Pancreas (tissue), 10 donors: ENCODE measurements around the gene POFUT2. TPM values are rescaled to one million over a fixed set of nuclear protein-coding genes. Genes with fewer than 3 reads are reported as not detected.
A peak's percentile ranks its signal among the peaks of the same experiment; 100 is the strongest.

Experiments used
- ATAC-seq, 4 donors: fragments of 200-7000 bp; cut with Tn5 transposase; one replicate each; pipeline versions ENCODE4 v1.8.0 to v1.9.1; 2020; ENCODE audit warnings: mild to moderate bottlenecking in 4 of 4, moderate library complexity in 4 of 4
- DNase-seq, 6 donors: peaks; one replicate each; pipeline ENCODE4 v3.0.0-alpha.2; 2020
- FAIRE-seq: peaks from 2 replicates; lab custom pipeline; 2012; peaks lifted over from hg19 to GRCh38; lab: Jason Lieb, UNC
- H3K27ac ChIP-seq, 4 donors: fragments of 200-600 bp; sonication (generic); 1 replicate in 3 of 4; 2 replicates in 1 of 4; pipeline versions ENCODE4 v1.5.0 to v1.8.0; 2020
- H3K27me3 ChIP-seq, 4 donors: fragments of 200-600 bp; one replicate each; pipeline ENCODE4 v1.8.0; 2021
- H3K36me3 ChIP-seq, 3 donors: fragments of 200-600 bp; sonication (generic) in 1 of 3; one replicate each; pipeline versions ENCODE4 v1.5.0 to v1.8.0; 2020 to 2021
- H3K4me1 ChIP-seq, 3 donors: fragments of 200-600 bp; one replicate each; pipeline ENCODE4 v1.8.0; 2021
- H3K4me3 ChIP-seq, 4 donors: fragments of 200-600 bp; sonication (generic) in 2 of 4; one replicate each; pipeline versions ENCODE4 v1.5.0 to v1.8.0; 2020 to 2021
- H3K9me3 ChIP-seq, 4 donors: fragments of 200-600 bp; one replicate each; pipeline ENCODE4 v1.8.0; 2021
- WGBS, 2 donors: extraction: QIAGEN DNeasy Blood & Tissue Kit; methylation state at CpG; one replicate each; pipeline ENCODE4 v1.1.7; 2013; 5-methylcytosine and 5-hydroxymethylcytosine counted together
- intact Hi-C, 3 donors: fragments of 100-400 bp; cut with DNase I; formaldehyde crosslinking; loops; one replicate each; pipeline versions ENCODE4 v1.11.1 to v1.14.2; 2022
- polyA plus RNA-seq, 2 donors: library from polyadenylated mRNA; stranded (reverse); fragments of 200-250 nt; gene quantifications; one replicate each; pipeline ENCODE4 v1.2.3, GENCODE V29; 2013
- total RNA-seq, 6 donors: library from RNA; stranded (reverse); fragmentation: NEBNext Ultra II Directional in 4 of 6; extraction: Animal tissue kit (Norgen Biotek cat#: 25700) in 4 of 6; gene quantifications; one replicate each; pipeline versions ENCODE4 v1.2.1 to v1.2.4, GENCODE V29; 2021 to 2023
- TF ChIP-seq, protein P1 (sequence below), 4 donors: fragments of 200-600 bp; sonication (generic) in 3 of 4; IDR thresholded peaks; one replicate each; pipeline versions ENCODE4 v1.5.0 to v1.8.0; 2021; ENCODE audit warnings: antibody characterized with exemption in 4 of 4
- donor health status: healthy with polysubstance abuse.
- donor health status: DM: no; HTN: no; CAD: no; lungs with moderate emphysema.
- donor health status: DM: no; HTN: no; CAD: no.
- donor health status: control.
- donor health status: control.
- donor health status: Bipolar disorder and iron deficiency.
- donor health status: DM: yes; HTN: yes; CAD: no.
- donor health status: DM: no; HTN: no; CAD: no.
- donor health status: DM: no; HTN: no; CAD: no.
- donor health status: DM: yes; HTN: yes; CAD: no.

Gene POFUT2
- total and polyA plus RNA-seq, 8 donors = 10.1 to 46.9 (median 16.3) TPM

DNA sequence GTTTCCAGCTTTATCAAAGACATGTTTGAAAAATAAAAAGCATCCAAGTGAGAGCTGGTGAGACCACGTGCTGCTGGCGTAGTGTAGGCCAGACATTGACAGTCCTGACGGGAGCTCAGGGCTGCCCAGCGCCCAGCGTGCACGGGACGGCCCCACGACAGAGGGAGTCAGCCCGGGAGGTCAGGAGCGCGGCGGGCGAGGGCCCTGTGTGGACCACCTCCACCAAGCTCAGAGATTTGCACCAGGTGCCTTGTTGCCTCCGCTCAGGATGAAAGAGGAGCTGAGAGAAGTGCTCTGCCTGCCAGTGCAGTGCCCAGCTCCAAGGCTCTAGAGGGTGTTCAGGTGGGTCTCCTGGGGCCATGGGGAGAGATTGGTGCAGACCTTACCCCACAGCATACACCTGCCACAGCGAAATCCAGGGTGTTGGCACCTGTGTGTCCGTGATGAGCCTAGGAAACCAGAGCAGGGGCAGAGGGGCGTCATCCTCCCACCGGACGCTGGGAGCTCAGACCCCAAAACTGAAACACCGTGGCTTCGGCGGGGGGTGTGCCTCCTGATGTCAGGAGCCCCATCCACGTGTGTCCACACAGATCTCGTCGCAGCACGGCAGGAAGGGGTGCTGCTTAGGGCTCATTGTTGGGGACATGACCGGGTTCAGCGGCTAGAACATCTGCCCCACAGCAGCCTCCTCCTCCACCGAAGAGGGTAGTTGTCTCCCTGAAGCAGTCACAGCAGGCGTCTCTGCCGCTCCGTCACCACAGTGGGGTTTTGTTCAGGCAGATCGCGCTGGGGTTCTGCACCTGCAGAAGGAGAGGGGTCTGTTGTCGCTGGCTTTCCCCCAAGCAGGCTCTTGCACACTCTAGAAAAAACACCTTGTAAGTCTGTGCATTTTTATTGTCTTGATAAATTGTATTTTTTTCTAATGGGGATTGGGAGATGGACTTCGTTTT is 64.2 kb downstream of the POFUT2 start:
- H3K4me3 ChIP-seq = no peak overlapping the region
- TF ChIP-seq, protein P1, sequence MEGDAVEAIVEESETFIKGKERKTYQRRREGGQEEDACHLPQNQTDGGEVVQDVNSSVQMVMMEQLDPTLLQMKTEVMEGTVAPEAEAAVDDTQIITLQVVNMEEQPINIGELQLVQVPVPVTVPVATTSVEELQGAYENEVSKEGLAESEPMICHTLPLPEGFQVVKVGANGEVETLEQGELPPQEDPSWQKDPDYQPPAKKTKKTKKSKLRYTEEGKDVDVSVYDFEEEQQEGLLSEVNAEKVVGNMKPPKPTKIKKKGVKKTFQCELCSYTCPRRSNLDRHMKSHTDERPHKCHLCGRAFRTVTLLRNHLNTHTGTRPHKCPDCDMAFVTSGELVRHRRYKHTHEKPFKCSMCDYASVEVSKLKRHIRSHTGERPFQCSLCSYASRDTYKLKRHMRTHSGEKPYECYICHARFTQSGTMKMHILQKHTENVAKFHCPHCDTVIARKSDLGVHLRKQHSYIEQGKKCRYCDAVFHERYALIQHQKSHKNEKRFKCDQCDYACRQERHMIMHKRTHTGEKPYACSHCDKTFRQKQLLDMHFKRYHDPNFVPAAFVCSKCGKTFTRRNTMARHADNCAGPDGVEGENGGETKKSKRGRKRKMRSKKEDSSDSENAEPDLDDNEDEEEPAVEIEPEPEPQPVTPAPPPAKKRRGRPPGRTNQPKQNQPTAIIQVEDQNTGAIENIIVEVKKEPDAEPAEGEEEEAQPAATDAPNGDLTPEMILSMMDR (IDR thresholded peaks at IDR 0.05) = no peak
- H3K4me1 ChIP-seq = no peaks in the 10 kb centered on the region
- no peaks in the 10 kb centered on the region for H3K36me3 ChIP-seq
- H3K27ac ChIP-seq = no peak overlapping the region
- FAIRE-seq = no peak
- ATAC-seq = no peak
- no peaks in the 10 kb centered on the region for H3K9me3 ChIP-seq
- peaks cover 0 to under 1% (median 0%) of the 10 kb centered on the region in 4 donors for H3K27me3 ChIP-seq
- intact Hi-C loops = no loop called here
- 89 to 92% methylated on average over 36 of the region's 36 CpGs for WGBS, 2 donors
- DNase-seq = peak in 1 of 6 donors; percentile 60

DNA sequence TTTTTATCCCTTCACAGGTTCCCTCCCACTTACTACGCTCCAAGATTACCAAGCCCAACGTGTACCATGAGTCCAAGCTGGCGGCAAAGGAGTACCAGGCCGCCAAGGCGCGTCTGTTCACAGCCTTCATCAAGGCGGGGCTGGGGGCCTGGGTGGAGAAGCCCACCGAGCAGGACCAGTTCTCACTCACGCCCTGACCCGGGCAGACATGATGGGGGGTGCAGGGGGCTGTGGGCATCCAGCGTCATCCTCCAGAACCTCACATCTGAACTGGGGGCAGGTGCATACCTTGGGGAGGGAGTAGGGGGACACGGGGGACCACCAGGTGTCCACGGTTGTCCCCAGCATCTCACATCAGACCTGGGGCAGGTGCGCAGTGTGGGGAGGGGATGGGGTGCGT is 65.7 kb downstream of the POFUT2 start:
- ATAC-seq = no peak
- TF ChIP-seq, protein P1 (IDR thresholded peaks at IDR 0.05) = no peak
- H3K27ac ChIP-seq = no peak overlapping the region
- H3K36me3 ChIP-seq = no peaks in the 10 kb centered on the region
- intact Hi-C loops = no loop called here
- H3K9me3 ChIP-seq = no peaks in the 10 kb centered on the region
- H3K4me3 ChIP-seq = no peak overlapping the region
- 86 to 92% methylated on average over 15 of the region's 15 CpGs for WGBS, 2 donors
- no peaks in the 10 kb centered on the region for H3K4me1 ChIP-seq
- no peaks in the 10 kb centered on the region for H3K27me3 ChIP-seq
- FAIRE-seq = no peak
- DNase-seq = no peak

DNA sequence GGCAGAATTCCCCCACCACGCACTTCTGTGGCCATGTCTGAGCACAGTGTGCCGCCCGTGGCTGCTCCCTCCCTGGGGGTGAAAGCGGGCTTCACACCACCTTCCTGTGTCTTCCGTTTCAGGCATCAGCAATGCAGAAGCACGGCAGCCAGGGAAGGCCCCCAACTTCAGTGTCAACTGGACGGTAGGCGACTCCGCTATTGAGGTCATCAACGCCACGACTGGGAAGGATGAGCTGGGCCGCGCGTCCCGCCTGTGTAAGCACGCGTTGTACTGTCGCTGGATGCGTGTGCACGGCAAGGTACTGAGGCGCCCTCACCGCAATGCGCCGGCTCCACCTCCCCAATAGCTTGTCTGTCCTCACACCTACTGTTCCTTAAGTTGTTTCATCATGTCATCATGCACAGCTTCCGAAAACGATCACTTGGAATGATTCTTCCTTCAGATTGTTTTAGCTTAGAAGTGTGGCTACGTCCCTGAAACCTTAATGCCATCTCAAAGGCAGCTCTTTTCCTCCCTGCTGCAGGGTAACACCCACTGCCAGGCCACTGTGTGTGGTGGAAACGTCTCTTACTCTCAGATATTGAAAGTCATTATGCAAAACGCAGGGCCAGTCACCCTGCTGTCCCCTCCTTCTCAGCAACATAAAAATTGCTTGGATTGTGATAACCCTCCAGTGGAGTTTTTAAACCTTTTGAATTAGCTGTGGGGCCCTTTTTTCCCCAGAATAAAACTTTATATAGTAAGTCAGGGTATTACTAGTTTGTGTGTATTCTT is 66.8 kb downstream of the POFUT2 start:
- H3K4me3 ChIP-seq = no peak overlapping the region
- DNase-seq (peak in 1 of 6 donors; percentile 42), ATAC-seq (no peak), FAIRE-seq (no peak)
- no peaks in the 10 kb centered on the region for H3K4me1 ChIP-seq
- 90 to 97% methylated on average over 29 of the region's 29 CpGs for WGBS, 2 donors
- TF ChIP-seq, protein P1 (IDR thresholded peaks at IDR 0.05) = no peak
- intact Hi-C loops = no loop called here
- no peaks in the 10 kb centered on the region for H3K9me3 ChIP-seq
- no peak overlapping the region for H3K27ac ChIP-seq
- H3K36me3 ChIP-seq = no peaks in the 10 kb centered on the region
- no peaks in the 10 kb centered on the region for H3K27me3 ChIP-seq

DNA sequence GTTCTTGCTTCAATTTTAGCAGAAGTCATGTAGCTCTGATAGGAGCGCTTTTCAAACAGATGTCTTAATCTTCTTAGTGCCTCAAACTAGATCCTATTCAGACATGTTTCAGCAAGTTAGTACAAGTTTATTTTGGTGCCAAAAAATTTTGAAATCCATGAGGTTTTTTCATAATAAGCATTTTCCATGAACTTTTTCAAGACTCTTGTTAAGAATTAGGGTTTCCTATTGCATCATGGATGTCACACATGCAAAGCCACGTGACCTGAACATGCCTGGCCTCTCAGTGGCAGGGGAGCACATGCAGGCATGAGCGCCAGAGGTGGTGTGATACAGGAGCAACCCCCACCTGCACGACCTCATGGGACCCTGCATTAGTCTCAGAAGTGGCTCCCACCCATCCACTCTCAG is 67.6 kb downstream of the POFUT2 start:
- ATAC-seq (peak in 1 of 4 donors; percentile 23), FAIRE-seq (no peak), DNase-seq (no peak)
- no peaks in the 10 kb centered on the region for H3K4me1 ChIP-seq
- intact Hi-C loops = no loop called here
- H3K27ac ChIP-seq = no peak overlapping the region
- no peaks in the 10 kb centered on the region for H3K9me3 ChIP-seq
- 85 to 95% methylated on average over 4 of the region's 4 CpGs for WGBS, 2 donors
- H3K27me3 ChIP-seq = no peaks in the 10 kb centered on the region
- no peak overlapping the region for H3K4me3 ChIP-seq
- TF ChIP-seq, protein P1 (IDR thresholded peaks at IDR 0.05) = no peak
- no peaks in the 10 kb centered on the region for H3K36me3 ChIP-seq
